Stimulated activated CD8-positive, alpha-beta memory T cell treated with anti-CD3 and anti-CD28 coated beads, Interleukin-4, amount 100 ng/mL, for 1 hour (primary cell): ENCODE measurements around the gene MIA2.
A peak's percentile ranks its signal among the peaks of the same experiment; 100 is the strongest.

Experiments used
- DNase-seq, 2 donors: peaks; one replicate each; pipeline ENCODE4 v3.0.0-alpha.2; 2020; ENCODE audit warnings: low read depth in 2 of 2, low spot score in 1 of 2

MIA2 gene

GRCh38 chr14:39383026-39383660 is 149.4 kb downstream of the MIA2 start:
- DNase-seq, result no peak

GRCh38 chr14:39383741-39384140 is 150.0 kb downstream of the MIA2 start:
- no peak for DNase-seq

- no peak for DNase-seq
Measured at GRCh38 chr14:39384177-39384576, 150.5 kb downstream of the MIA2 start.

GRCh38 chr14:39393289-39393688 is 159.6 kb downstream of the MIA2 start:
- DNase-seq, result no peak

- DNase-seq, result no peak
Measured at GRCh38 chr14:39395555-39396254, 162.0 kb downstream of the MIA2 start.

GRCh38 chr14:39396448-39396847 is 162.7 kb downstream of the MIA2 start:
- no peak for DNase-seq

- no peak for DNase-seq
Measured at GRCh38 chr14:39398382-39398781, 164.7 kb downstream of the MIA2 start.

- DNase-seq, result no peak
Measured at GRCh38 chr14:39406560-39406959, 172.8 kb downstream of the MIA2 start.

- no peak for DNase-seq
Measured at GRCh38 chr14:39416072-39416471, 182.4 kb downstream of the MIA2 start.

GRCh38 chr14:39417014-39417413 is 183.3 kb downstream of the MIA2 start:
- DNase-seq, result no peak

- no peak for DNase-seq
Measured at GRCh38 chr14:39419272-39419671, 185.6 kb downstream of the MIA2 start.

GRCh38 chr14:39422243-39422642 is 188.5 kb downstream of the MIA2 start:
- DNase-seq, result no peak

- DNase-seq, result no peak
Measured at GRCh38 chr14:39423793-39424192, 190.1 kb downstream of the MIA2 start.

- no peak for DNase-seq
Measured at GRCh38 chr14:39425947-39426346, 192.2 kb downstream of the MIA2 start.

- DNase-seq, result no peak
Measured at GRCh38 chr14:39426605-39427004, 192.9 kb downstream of the MIA2 start.

- DNase-seq, result no peak
Measured at GRCh38 chr14:39428118-39428517, 194.4 kb downstream of the MIA2 start.

GRCh38 chr14:39430762-39431415 is 197.2 kb downstream of the MIA2 start:
- DNase-seq, result no peak

- DNase-seq, result peak in 1 of 2 donors; percentile 20
Measured at GRCh38 chr14:39431416-39432178, 197.9 kb downstream of the MIA2 start.

GRCh38 chr14:39432179-39432618 is 198.5 kb downstream of the MIA2 start, which contains the start of gene FBXO33:
Gene FBXO33 (minus strand): TSS chr14:39432433. CDS start chr14:39432162, 271 bp downstream.
- peak; percentile 86 to 91 for DNase-seq

- DNase-seq, result peak; percentile 39 to 43
Measured at GRCh38 chr14:39432619-39433451, 199.1 kb downstream of the MIA2 start.

GRCh38 chr14:39433452-39433813 is 199.7 kb downstream of the MIA2 start:
- DNase-seq, result no peak
